ENCODE results near the gene ZFYVE28.

Gene ZFYVE28

DNA sequence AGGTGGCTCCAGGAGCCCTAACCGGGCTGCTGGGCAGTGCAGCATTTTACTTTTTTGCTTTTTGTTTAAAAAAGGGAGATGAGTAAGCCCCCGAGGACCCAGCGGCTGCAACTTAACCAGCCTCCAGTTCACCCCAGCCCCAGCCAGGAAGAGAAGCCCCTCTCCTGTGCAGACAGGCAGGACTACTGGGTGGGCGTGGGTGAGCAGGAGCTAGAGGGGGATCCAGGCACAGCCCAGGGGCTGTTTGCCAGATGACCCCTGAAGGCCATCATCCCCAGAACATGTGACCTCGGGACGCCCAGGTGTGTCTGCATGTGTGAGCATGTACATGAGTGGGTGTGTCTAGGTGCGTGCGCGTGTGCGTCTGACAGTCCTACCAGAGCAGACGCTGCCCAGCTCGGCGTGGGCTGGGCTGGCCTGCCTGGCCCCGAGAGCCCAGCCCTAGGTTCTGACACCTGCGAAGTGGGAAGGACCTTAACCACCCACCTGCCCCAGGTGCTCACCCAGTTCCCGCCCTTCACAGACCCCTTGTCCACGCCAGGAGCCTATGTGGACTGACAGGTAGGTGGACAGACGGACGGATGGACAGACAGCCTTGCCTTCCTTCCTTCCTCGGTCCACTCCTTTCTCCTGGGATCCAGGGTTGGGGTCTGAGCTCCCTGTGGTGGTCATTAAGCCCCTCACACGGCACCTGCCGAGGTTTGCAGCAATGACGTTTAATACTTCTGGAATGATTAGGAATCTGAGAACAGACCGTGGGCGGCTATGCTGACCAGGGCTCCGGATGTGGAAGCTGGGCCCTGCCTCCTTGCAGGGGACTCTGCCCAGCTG lies 168.7 kb downstream of the ZFYVE28 start:
- Histone ChIP-seq H3K27ac (no peak overlapping the region), H3K4me3 (no peak overlapping the region)
- DNase-seq (ENCODE audit: low spot score) = no peak
- TF ChIP-seq, protein P1, sequence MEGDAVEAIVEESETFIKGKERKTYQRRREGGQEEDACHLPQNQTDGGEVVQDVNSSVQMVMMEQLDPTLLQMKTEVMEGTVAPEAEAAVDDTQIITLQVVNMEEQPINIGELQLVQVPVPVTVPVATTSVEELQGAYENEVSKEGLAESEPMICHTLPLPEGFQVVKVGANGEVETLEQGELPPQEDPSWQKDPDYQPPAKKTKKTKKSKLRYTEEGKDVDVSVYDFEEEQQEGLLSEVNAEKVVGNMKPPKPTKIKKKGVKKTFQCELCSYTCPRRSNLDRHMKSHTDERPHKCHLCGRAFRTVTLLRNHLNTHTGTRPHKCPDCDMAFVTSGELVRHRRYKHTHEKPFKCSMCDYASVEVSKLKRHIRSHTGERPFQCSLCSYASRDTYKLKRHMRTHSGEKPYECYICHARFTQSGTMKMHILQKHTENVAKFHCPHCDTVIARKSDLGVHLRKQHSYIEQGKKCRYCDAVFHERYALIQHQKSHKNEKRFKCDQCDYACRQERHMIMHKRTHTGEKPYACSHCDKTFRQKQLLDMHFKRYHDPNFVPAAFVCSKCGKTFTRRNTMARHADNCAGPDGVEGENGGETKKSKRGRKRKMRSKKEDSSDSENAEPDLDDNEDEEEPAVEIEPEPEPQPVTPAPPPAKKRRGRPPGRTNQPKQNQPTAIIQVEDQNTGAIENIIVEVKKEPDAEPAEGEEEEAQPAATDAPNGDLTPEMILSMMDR (IDR thresholded peaks at IDR 0.05) = no peak

- Histone ChIP-seq H3K27ac (no peak overlapping the region), H3K4me3 (no peak overlapping the region)
- TF ChIP-seq, protein P1 (IDR thresholded peaks at IDR 0.05) = no peak
- no peak for DNase-seq (ENCODE audit: low spot score)
Observed at GRCh38 chr4:2248821-2249261, 169.6 kb downstream of the ZFYVE28 start.

DNA sequence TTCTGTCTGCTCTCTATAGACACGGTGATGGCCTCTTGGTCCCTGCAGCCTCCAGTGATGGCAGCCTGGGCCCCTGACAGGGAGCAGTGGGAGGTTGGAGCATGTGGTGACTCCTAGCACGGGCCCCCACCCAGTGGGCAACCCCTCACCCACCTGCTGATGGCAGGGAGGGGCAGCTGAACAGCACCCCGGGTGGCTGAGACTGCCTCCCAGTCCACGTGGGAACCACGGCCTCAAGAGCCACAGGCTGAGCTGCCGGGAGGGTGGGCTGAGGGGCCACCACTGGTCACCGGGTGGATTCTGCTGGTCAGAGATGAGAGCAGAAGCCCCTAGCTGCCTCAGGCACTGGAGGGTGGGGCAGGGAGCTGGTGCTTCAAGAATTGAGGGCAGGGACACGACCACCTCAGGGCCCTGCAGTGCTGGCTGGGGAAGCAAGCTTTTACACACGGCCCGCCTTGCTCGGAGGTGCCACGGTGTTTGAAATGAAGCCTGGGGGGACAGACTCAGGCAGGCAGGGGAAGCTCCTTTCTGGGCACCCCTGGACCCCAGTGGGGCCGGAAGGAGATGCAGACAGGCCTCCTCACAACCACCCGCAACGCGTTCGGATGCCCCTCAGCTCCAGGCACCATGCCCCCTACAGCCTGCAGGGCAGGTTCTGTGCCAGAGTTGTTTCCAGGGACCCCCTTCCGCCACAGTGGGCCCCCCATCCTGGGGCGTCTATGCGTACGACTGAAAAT lies 170.2 kb downstream of the ZFYVE28 start:
- TF ChIP-seq, protein P1 (IDR thresholded peaks at IDR 0.05) = no peak
- Histone ChIP-seq H3K4me3 (no peak overlapping the region), H3K27ac (no peak overlapping the region)
- DNase-seq (ENCODE audit: low spot score) = no peak

GRCh38 chr4:2247128-2248043 lies 171.1 kb downstream of the ZFYVE28 start:
- TF ChIP-seq, protein P1 (IDR thresholded peaks at IDR 0.05) = no peak
- no peak for DNase-seq (ENCODE audit: low spot score)
- H3K4me3 ChIP-seq = no peak overlapping the region
- H3K27ac ChIP-seq = no peak overlapping the region

- no peak overlapping the region for H3K27ac ChIP-seq
- no peak for DNase-seq (ENCODE audit: low spot score)
- TF ChIP-seq, protein P1 (IDR thresholded peaks at IDR 0.05) = no peak
- no peak overlapping the region for H3K4me3 ChIP-seq
Observed at GRCh38 chr4:2246384-2247127, 171.9 kb downstream of the ZFYVE28 start.

DNA sequence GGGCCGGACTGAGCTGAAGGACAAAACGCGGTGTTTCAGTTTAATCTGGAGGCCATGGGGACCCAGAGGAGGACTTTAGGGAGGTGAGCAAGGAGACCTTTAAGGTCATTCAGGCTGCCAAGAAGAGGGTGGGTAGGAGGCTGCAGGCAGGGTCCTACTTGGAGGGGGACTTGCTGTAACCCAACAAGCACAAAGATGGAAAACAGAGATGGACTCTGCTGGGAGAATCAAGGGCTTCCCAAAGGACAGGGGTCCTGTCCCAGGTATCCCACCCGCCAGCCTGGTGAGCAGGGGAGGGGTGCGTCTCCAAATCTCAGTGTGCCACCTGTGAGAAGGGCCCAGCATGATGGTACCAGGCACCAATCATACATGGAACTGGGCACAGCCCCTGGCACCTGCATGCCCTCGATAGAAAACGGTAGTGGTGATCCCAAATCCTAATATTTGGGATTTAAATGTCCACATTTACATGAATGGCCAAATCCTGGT lies 172.6 kb downstream of the ZFYVE28 start:
- H3K4me3 ChIP-seq = no peak overlapping the region
- TF ChIP-seq, protein P1 (IDR thresholded peaks at IDR 0.05) = no peak
- no peak for DNase-seq (ENCODE audit: low spot score)
- peak overlapping the region in 1 of 2 donors; percentile 59 for H3K27ac ChIP-seq

Measured in coronary artery (tissue), 2 donors.